DMS114 treated with DMSO at 0.1 percent for 48 hours (cell line): ENCODE data around the gene TMEM259.

Experiments
- DNase-seq: peaks from one replicate; lab custom pipeline; 2025; ENCODE audit not compliant: unreplicated experiment; lab: John Stamatoyannopoulos, UW

TMEM259 gene

GRCh38 chr19:1017906-1018305, 3.0 kb downstream of the TMEM259 start:
- no peak for DNase-seq

GRCh38 chr19:1017115-1017905, 3.6 kb downstream of the TMEM259 start:
- no peak for DNase-seq

GRCh38 chr19:1016647-1017114, 4.2 kb downstream of the TMEM259 start:
- DNase-seq: no peak

GRCh38 chr19:1015782-1016646, 4.9 kb downstream of the TMEM259 start:
- DNase-seq: no peak

GRCh38 chr19:1015061-1015781, 5.7 kb downstream of the TMEM259 start:
- no peak for DNase-seq

GRCh38 chr19:1014161-1015060, 6.5 kb downstream of the TMEM259 start:
- DNase-seq: no peak

- no peak for DNase-seq
Observed at GRCh38 chr19:1013218-1013617, 7.7 kb downstream of the TMEM259 start.

- DNase-seq: no peak
Observed at GRCh38 chr19:1012334-1012733, 8.6 kb downstream of the TMEM259 start.

- no peak for DNase-seq
Observed at GRCh38 chr19:1011831-1012333, 9.0 kb downstream of the TMEM259 start.

GRCh38 chr19:1010586-1011510, 10.1 kb downstream of the TMEM259 start:
- no peak for DNase-seq

GRCh38 chr19:1009981-1010538, 10.9 kb downstream of the TMEM259 start:
- no peak for DNase-seq

- DNase-seq: no peak
Observed at GRCh38 chr19:1009041-1009980, 11.6 kb downstream of the TMEM259 start.

GRCh38 chr19:1008268-1009040, 12.5 kb downstream of the TMEM259 start:
- no peak for DNase-seq

GRCh38 chr19:1007399-1008251, 13.3 kb downstream of the TMEM259 start:
- DNase-seq: no peak

- no peak for DNase-seq
Observed at GRCh38 chr19:1006711-1007398, 14.1 kb downstream of the TMEM259 start.
